IPS DF 6.9 (cell line): Measurements from ENCODE around the gene HSP90AA1.

ENCODE experiments used
- DNase-seq: peaks from one replicate; pipeline ENCODE4 v3.0.0-alpha.2; 2013; ENCODE audit warnings: low read depth, low spot score
- H3K27ac ChIP-seq: one replicate; pipeline ENCODE4 v1.5.1; 2013; ENCODE audit warnings: low read length, control low read depth
- H3K27me3 ChIP-seq: 2 replicates; pipeline ENCODE4 v1.6.1; 2013; ENCODE audit warnings: mild to moderate bottlenecking, low read length; ENCODE audit not compliant: control insufficient read depth, insufficient read depth
- H3K36me3 ChIP-seq: 2 replicates; pipeline ENCODE4 v1.6.1; 2013; ENCODE audit warnings: low read length; ENCODE audit not compliant: control insufficient read depth, insufficient read depth
- H3K4me1 ChIP-seq: 2 replicates; pipeline ENCODE4 v1.6.1; 2013; ENCODE audit warnings: low read length; ENCODE audit not compliant: control insufficient read depth, insufficient read depth
- H3K4me3 ChIP-seq: 2 replicates; pipeline ENCODE4 v1.5.1; 2013; ENCODE audit warnings: mild to moderate bottlenecking, low read length
- H3K9me3 ChIP-seq: 2 replicates; pipeline ENCODE4 v1.6.1; 2013; ENCODE audit warnings: low read length, inconsistent platforms; ENCODE audit not compliant: control insufficient read depth, insufficient read depth
- WGBS: extraction: QIAGEN DNeasy Blood & Tissue Kit; methylation state at CpG from one replicate; pipeline ENCODE4 v1.1.7; 2013; ENCODE audit warnings: mixed read lengths, missing lambda C conversion rate; ENCODE audit not compliant: insufficient read length, insufficient coverage; 5-methylcytosine and 5-hydroxymethylcytosine counted together

Gene HSP90AA1

GRCh38 chr14:102095231-102095870, 8.5 kb upstream of the HSP90AA1 start:
- DNase-seq, result no peak
- no peaks in the 10 kb centered on the region for H3K27me3 ChIP-seq
- WGBS, result no CpG with 5 or more reads among the region's 6 CpGs
- no peaks in the 10 kb centered on the region for H3K9me3 ChIP-seq
- no peaks in the 10 kb centered on the region for H3K36me3 ChIP-seq
- no peak overlapping the region for H3K4me3 ChIP-seq
- no peak overlapping the region for H3K27ac ChIP-seq
- H3K4me1 ChIP-seq, result peaks cover 5% of the 10 kb centered on the region

- no peak for DNase-seq
- H3K4me3 ChIP-seq, result no peak overlapping the region
- H3K27me3 ChIP-seq, result no peaks in the 10 kb centered on the region
- H3K36me3 ChIP-seq, result no peaks in the 10 kb centered on the region
- H3K27ac ChIP-seq, result no peak overlapping the region
- H3K9me3 ChIP-seq, result no peaks in the 10 kb centered on the region
- no CpG with 5 or more reads among the region's 7 CpGs for WGBS
- H3K4me1 ChIP-seq, result peaks cover 5% of the 10 kb centered on the region
Measured at GRCh38 chr14:102094101-102094500, 7.3 kb upstream of the HSP90AA1 start.

GRCh38 chr14:102092806-102093205, 6.0 kb upstream of the HSP90AA1 start:
- no peak overlapping the region for H3K4me3 ChIP-seq
- peaks cover 7% of the 10 kb centered on the region for H3K4me1 ChIP-seq
- H3K36me3 ChIP-seq, result no peaks in the 10 kb centered on the region
- H3K9me3 ChIP-seq, result no peaks in the 10 kb centered on the region
- no peak for DNase-seq
- H3K27ac ChIP-seq, result no peak overlapping the region
- no peaks in the 10 kb centered on the region for H3K27me3 ChIP-seq
- no CpG with 5 or more reads among the region's 10 CpGs for WGBS

GRCh38 chr14:102090713-102091112, 3.9 kb upstream of the HSP90AA1 start:
- H3K9me3 ChIP-seq, result no peaks in the 10 kb centered on the region
- no peaks in the 10 kb centered on the region for H3K27me3 ChIP-seq
- H3K4me1 ChIP-seq, result 0 out of 2 replicates have a peak, but pooled peaks cover 1% of the 10 kb centered on the region
- DNase-seq, result no peak
- no peak overlapping the region for H3K27ac ChIP-seq
- H3K4me3 ChIP-seq, result no peak overlapping the region
- no CpG with 5 or more reads among the region's 3 CpGs for WGBS
- H3K36me3 ChIP-seq, result no peaks in the 10 kb centered on the region

- Histone ChIP-seq H3K27me3 (no peaks in the 10 kb centered on the region), H3K27ac (no peak overlapping the region), H3K36me3 (peaks cover 6% of the 10 kb centered on the region; the same call in 1 of the 2 replicates), H3K4me3 (no peak overlapping the region), H3K4me1 (0 out of 2 replicates have a peak, but pooled peaks cover 1% of the 10 kb centered on the region), H3K9me3 (no peaks in the 10 kb centered on the region)
- no CpG with 5 or more reads among the region's 11 CpGs for WGBS
- DNase-seq, result no peak
Measured at GRCh38 chr14:102089621-102090343, 2.9 kb upstream of the HSP90AA1 start.

GRCh38 chr14:102088012-102088792, 1.4 kb upstream of the HSP90AA1 start:
- Histone ChIP-seq H3K4me3 (peak overlapping the region; percentile 13; the same call in 1 of the 2 replicates), H3K27ac (no peak overlapping the region), H3K36me3 (peaks cover 11% of the 10 kb centered on the region; the same call in 1 of the 2 replicates), H3K27me3 (no peaks in the 10 kb centered on the region), H3K9me3 (no peaks in the 10 kb centered on the region), H3K4me1 (0 out of 2 replicates have a peak, but pooled peaks cover 1% of the 10 kb centered on the region)
- WGBS, result no CpG with 5 or more reads among the region's 39 CpGs
- DNase-seq, result no peak

- Histone ChIP-seq H3K27ac (no peak overlapping the region), H3K36me3 (peaks cover 15% of the 10 kb centered on the region; the same call in 1 of the 2 replicates), H3K9me3 (no peaks in the 10 kb centered on the region), H3K4me1 (0 out of 2 replicates have a peak, but pooled peaks cover 1% of the 10 kb centered on the region), H3K27me3 (no peaks in the 10 kb centered on the region), H3K4me3 (peak overlapping the region; percentile 69; the same call in 1 of the 2 replicates)
- DNase-seq, result no peak
- WGBS, result no CpG with 5 or more reads among the region's 11 CpGs
Measured at GRCh38 chr14:102087762-102088011, 843 bp upstream of the HSP90AA1 start.

GRCh38 chr14:102086709-102086971, 204 bp downstream of the HSP90AA1 start:
- Histone ChIP-seq H3K36me3 (peaks cover 22% of the 10 kb centered on the region; the same call in 1 of the 2 replicates), H3K27me3 (no peaks in the 10 kb centered on the region), H3K9me3 (no peaks in the 10 kb centered on the region), H3K27ac (no peak overlapping the region), H3K4me1 (0 out of 2 replicates have a peak, but pooled peaks cover 1% of the 10 kb centered on the region), H3K4me3 (peak overlapping the region; percentile 68)
- DNase-seq, result no peak
- WGBS, result no CpG with 5 or more reads among the region's 32 CpGs

GRCh38 chr14:102085948-102086708, 716 bp downstream of the HSP90AA1 start:
- Histone ChIP-seq H3K4me3 (peak overlapping the region; percentile 68), H3K27me3 (no peaks in the 10 kb centered on the region), H3K36me3 (peaks cover 27% of the 10 kb centered on the region; the same call in 1 of the 2 replicates), H3K27ac (no peak overlapping the region), H3K9me3 (no peaks in the 10 kb centered on the region), H3K4me1 (0 out of 2 replicates have a peak, but pooled peaks cover 1% of the 10 kb centered on the region)
- DNase-seq, result no peak
- no CpG with 5 or more reads among the region's 49 CpGs for WGBS

GRCh38 chr14:102085488-102085887, 1.4 kb downstream of the HSP90AA1 start:
- Histone ChIP-seq H3K4me1 (0 out of 2 replicates have a peak, but pooled peaks cover 1% of the 10 kb centered on the region), H3K36me3 (peaks cover 32% of the 10 kb centered on the region; the same call in 1 of the 2 replicates), H3K4me3 (no peak overlapping the region; the same call in 1 of the 2 replicates), H3K9me3 (no peaks in the 10 kb centered on the region), H3K27ac (no peak overlapping the region), H3K27me3 (no peaks in the 10 kb centered on the region)
- no peak for DNase-seq
- no CpG with 5 or more reads among the region's 10 CpGs for WGBS
